ENCODE results near the gene ZFAND3.

The ZFAND3 gene

DNA sequence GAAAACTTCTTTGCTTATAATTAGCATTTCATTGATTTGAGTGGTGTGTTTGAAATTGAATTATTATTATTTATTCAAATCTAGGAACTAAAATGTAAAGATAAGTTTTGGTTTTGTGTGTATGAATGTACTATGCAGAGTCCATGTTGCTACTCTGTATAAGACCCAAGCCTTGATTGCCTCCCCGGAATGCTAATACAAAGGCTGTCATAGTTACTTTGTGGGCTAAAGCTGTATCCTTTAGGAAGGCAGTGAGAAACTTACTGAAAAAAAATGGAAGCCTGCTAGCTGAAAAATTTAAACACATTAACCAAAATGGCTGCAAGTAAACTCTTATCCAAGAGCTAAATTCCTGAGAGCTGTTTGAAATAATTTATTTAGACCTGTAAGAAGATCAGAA lies 213.3 kb downstream of the ZFAND3 start:
- no peak for DNase-seq
- Histone ChIP-seq H3K36me3 (no peaks in the 10 kb centered on the region), H3K4me3 (ENCODE audit: low read depth, low read length) (no peak overlapping the region), H3K27me3 (no peaks in the 10 kb centered on the region), H3K9me3 (no peaks in the 10 kb centered on the region), H3K4me1 (peaks cover 8% of the 10 kb centered on the region)
- TF ChIP-seq, protein P1, sequence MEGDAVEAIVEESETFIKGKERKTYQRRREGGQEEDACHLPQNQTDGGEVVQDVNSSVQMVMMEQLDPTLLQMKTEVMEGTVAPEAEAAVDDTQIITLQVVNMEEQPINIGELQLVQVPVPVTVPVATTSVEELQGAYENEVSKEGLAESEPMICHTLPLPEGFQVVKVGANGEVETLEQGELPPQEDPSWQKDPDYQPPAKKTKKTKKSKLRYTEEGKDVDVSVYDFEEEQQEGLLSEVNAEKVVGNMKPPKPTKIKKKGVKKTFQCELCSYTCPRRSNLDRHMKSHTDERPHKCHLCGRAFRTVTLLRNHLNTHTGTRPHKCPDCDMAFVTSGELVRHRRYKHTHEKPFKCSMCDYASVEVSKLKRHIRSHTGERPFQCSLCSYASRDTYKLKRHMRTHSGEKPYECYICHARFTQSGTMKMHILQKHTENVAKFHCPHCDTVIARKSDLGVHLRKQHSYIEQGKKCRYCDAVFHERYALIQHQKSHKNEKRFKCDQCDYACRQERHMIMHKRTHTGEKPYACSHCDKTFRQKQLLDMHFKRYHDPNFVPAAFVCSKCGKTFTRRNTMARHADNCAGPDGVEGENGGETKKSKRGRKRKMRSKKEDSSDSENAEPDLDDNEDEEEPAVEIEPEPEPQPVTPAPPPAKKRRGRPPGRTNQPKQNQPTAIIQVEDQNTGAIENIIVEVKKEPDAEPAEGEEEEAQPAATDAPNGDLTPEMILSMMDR (IDR thresholded peaks at IDR 0.05; ENCODE audit: low read depth, low read length), result no peak

GRCh38 chr6:38033442-38033982 lies 214.0 kb downstream of the ZFAND3 start:
- no peaks in the 10 kb centered on the region for H3K36me3 ChIP-seq
- H3K27me3 ChIP-seq, result no peaks in the 10 kb centered on the region
- no peaks in the 10 kb centered on the region for H3K9me3 ChIP-seq
- no peak for DNase-seq
- H3K4me1 ChIP-seq, result peaks cover 10% of the 10 kb centered on the region
- TF ChIP-seq, protein P1 (IDR thresholded peaks at IDR 0.05; ENCODE audit: low read depth, low read length), result no peak
- H3K4me3 ChIP-seq (ENCODE audit: low read depth, low read length), result no peak overlapping the region

- TF ChIP-seq, protein P1 (IDR thresholded peaks at IDR 0.05; ENCODE audit: low read depth, low read length), result peak; percentile 73
- Histone ChIP-seq H3K9me3 (no peaks in the 10 kb centered on the region), H3K27me3 (no peaks in the 10 kb centered on the region), H3K4me1 (peaks cover 10% of the 10 kb centered on the region), H3K4me3 (ENCODE audit: low read depth, low read length) (no peak overlapping the region), H3K36me3 (no peaks in the 10 kb centered on the region)
- no peak for DNase-seq
Observed at GRCh38 chr6:38034274-38034914, 214.9 kb downstream of the ZFAND3 start.

- H3K4me1 ChIP-seq, result peaks cover 10% of the 10 kb centered on the region
- no peak for DNase-seq
- H3K27me3 ChIP-seq, result no peaks in the 10 kb centered on the region
- H3K4me3 ChIP-seq (ENCODE audit: low read depth, low read length), result no peak overlapping the region
- H3K9me3 ChIP-seq, result no peaks in the 10 kb centered on the region
- TF ChIP-seq, protein P1 (IDR thresholded peaks at IDR 0.05; ENCODE audit: low read depth, low read length), result no peak
- H3K36me3 ChIP-seq, result no peaks in the 10 kb centered on the region
Observed at GRCh38 chr6:38035478-38035877, 216.0 kb downstream of the ZFAND3 start.

DNA sequence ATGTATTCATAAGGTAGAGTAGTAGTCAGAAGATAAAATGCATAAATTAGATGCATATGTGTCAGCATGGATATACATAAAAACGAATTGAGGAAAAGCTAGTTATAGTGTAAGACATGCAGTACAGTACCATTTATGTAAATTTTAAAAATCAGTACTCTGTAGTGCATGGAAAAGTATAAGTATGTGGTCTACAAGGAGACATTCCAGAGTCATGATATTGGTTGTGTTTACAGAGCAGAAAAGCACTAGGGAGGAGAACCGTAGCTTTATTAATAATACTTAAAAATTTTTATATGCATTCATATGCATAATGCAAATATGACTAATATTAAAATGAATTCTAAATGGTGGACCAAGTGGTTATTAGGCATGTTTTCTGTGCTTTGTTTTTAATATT lies 220.0 kb downstream of the ZFAND3 start:
- peaks cover 12% of the 10 kb centered on the region for H3K4me1 ChIP-seq
- no peaks in the 10 kb centered on the region for H3K36me3 ChIP-seq
- no peak overlapping the region for H3K4me3 ChIP-seq (ENCODE audit: low read depth, low read length)
- H3K27me3 ChIP-seq, result no peaks in the 10 kb centered on the region
- TF ChIP-seq, protein P1 (IDR thresholded peaks at IDR 0.05; ENCODE audit: low read depth, low read length), result no peak
- no peaks in the 10 kb centered on the region for H3K9me3 ChIP-seq
- DNase-seq, result no peak

DNA sequence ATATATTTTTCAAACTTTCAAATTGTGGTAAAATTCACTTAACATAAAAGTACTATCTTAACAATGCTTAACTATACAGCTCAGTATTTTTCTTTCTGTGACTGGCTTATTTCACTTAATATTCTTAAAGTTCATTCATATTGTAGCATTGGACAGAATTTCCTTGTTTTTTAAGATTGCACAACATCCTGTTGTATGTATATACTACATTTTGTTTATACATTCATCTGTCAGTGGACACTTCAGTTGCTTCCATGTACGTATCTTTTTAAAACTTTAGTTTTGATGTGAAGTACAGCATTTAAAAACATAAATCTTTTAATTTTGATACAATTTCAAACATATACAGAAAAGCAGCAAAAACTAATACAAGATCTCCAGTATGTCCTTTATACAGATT lies 220.7 kb downstream of the ZFAND3 start:
- no peak for DNase-seq
- TF ChIP-seq, protein P1 (IDR thresholded peaks at IDR 0.05; ENCODE audit: low read depth, low read length), result no peak
- no peak overlapping the region for H3K4me3 ChIP-seq (ENCODE audit: low read depth, low read length)
- H3K36me3 ChIP-seq, result no peaks in the 10 kb centered on the region
- H3K4me1 ChIP-seq, result peaks cover 9% of the 10 kb centered on the region
- H3K9me3 ChIP-seq, result no peaks in the 10 kb centered on the region
- no peaks in the 10 kb centered on the region for H3K27me3 ChIP-seq
